Activated CD8-positive, alpha-beta memory T cell treated with anti-CD3 and anti-CD28 coated beads for 36 hours (primary cell): ENCODE data around the gene TMEM269. TPM values are rescaled to one million over a fixed set of nuclear protein-coding genes. Genes with fewer than 3 reads are reported as not detected.

Experiments
- total RNA-seq, 2 experiments: library from RNA; stranded (reverse); gene quantifications; one replicate each; pipeline ENCODE4 v1.2.3, GENCODE V29; 2021

TMEM269 gene
- total RNA-seq, 2 experiments from 2014 or later = 0.13 TPM; not detected in 1

Other genes with a start within 250 kb of the TMEM269 start
- gene PPIH, start 126.6 kb upstream of the TMEM269 start, total RNA-seq = 100 to 1,000 TPM; 109 to 120 TPM
- gene YBX1, start 102.6 kb upstream of the TMEM269 start, total RNA-seq = 1,000 to 10,000 TPM; 1,420 to 1,437 TPM
- not detected for gene CLDN19, start 44.8 kb upstream of the TMEM269 start, total RNA-seq
- 10 to 100 TPM; 31.5 to 35.5 TPM for gene P3H1, start 18.0 kb upstream of the TMEM269 start, total RNA-seq
- 1 to 10 TPM; 5.9 to 6.9 TPM for gene C1orf50, start 17.7 kb upstream of the TMEM269 start, total RNA-seq
- 1 to 10 TPM; 2.5 to 3.0 TPM for gene ERMAP, start 32.1 kb downstream of the TMEM269 start, total RNA-seq
- gene SVBP, start 32.4 kb downstream of the TMEM269 start, total RNA-seq = 10 to 100 TPM; 11.8 to 11.9 TPM
- gene ZNF691, start 61.6 kb downstream of the TMEM269 start, total RNA-seq = 10 to 100 TPM; 12.0 to 12.2 TPM
- gene SLC2A1, start 173.9 kb downstream of the TMEM269 start, total RNA-seq = 100 to 1,000 TPM; 168 to 170 TPM